KOPT-K1 (cell line): Measurements from ENCODE around the gene PCMT1.

Source experiments
- H3K27ac ChIP-seq: fragments of 200-600 bp; sonication (generic); 2 replicates; pipeline ENCODE4 v1.5.1; 2016; ENCODE audit warnings: antibody characterized with exemption, mild to moderate bottlenecking, low read depth, low read length; ENCODE audit not compliant: poor library complexity, severe bottlenecking
- H3K36me3 ChIP-seq: fragments of 200-600 bp; sonication (generic); 2 replicates; pipeline ENCODE4 v1.5.1; 2017; ENCODE audit warnings: antibody characterized with exemption, mild to moderate bottlenecking, low read length, moderate library complexity; ENCODE audit not compliant: insufficient read depth
- H3K9me3 ChIP-seq: fragments of 200-600 bp; sonication (generic); 2 replicates; pipeline ENCODE4 v1.5.1; 2017; ENCODE audit warnings: antibody characterized with exemption, low read length, mild to moderate bottlenecking; ENCODE audit not compliant: insufficient read depth, poor library complexity, severe bottlenecking

PCMT1 gene

DNA sequence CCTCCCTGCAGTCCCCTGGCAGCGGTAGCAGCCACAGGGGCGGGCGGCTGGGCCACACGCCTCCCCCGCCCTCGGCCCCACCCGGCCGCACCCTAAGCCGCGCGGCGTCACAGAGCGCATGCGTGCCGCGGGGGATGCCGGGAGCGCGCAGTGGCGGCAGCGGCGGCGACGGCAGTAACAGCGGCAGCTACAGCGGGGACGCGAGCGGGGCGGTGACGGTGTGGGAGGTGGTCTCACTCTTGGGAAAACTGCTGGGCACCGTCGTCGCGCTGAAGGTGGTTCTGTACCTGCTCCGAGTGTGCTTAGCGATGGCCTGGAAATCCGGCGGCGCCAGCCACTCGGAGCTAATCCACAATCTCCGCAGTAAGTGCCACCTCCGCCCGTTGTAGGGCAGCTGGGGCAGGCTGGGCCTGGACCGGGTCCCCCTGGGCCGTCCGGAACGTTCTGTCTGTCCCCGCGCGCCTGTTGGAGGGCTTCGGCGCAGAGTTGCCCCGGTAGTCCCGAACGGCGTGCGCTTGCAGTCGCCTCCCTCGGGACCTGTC, at the start of gene PCMT1:
PCMT1 (plus strand) TSS at position 148 of the 542 bp plus-strand sequence; CDS start at position 309, 161 bp downstream.
- H3K9me3 ChIP-seq, result no peaks in the 10 kb centered on the region
- H3K27ac ChIP-seq, result peak within 1 kb of the TSS; percentile 91
- peaks cover 9% of the 10 kb centered on the region for H3K36me3 ChIP-seq

- no peak overlapping the region for H3K27ac ChIP-seq
- peaks cover 66% of the 10 kb centered on the region for H3K36me3 ChIP-seq
- H3K9me3 ChIP-seq, result no peaks in the 10 kb centered on the region
These were observed 47.8 kb upstream of the PCMT1 start for GRCh38 chr6:149701714-149702113.

GRCh38 chr6:149711711-149712110, 37.8 kb upstream of the PCMT1 start:
- peaks cover 21% of the 10 kb centered on the region; the same call in 1 of the 2 replicates for H3K36me3 ChIP-seq

GRCh38 chr6:149714442-149714841, 35.1 kb upstream of the PCMT1 start:
- Histone ChIP-seq H3K36me3 (peaks cover 21% of the 10 kb centered on the region; the same call in 1 of the 2 replicates), H3K27ac (no peak overlapping the region), H3K9me3 (no peaks in the 10 kb centered on the region)

More at GRCh38 chr6:149711711-149712110, 37.8 kb upstream of the PCMT1 start:
- Histone ChIP-seq H3K27ac (no peak overlapping the region), H3K9me3 (no peaks in the 10 kb centered on the region)

DNA sequence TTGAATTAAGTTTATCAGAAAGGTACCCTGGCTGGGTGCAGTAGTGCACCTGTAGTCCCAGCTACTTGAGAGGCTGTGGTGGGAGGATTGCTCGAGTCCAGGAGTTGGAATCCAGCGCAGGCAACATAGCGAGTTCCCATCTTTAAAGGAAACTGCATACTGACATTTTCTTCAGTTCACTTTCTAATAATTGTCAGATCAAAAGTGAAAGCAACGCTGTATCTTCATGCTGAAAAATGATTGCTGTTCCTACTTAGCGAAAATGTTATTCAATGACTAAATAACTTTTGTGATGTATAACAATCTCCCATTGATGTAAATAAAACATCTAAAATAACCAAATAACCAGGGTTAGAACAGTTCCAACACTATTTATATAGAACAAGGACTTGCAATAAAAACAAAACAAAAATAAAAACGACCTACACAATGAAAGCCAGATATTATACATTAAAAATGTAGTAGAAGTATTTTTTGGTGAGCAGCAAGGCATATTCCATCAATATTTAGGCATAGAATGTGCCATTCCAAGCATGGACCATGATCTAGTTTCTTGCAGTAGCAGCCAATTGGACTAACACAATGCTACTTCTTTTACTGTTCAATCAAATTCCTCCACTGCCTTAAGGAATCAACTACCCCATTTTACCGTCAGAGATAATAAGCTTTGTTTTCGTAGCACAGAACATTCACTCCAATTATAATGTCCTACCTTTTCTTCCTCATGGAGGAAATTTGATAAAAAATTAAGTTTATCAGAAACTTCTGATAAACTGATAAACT, 33.2 kb upstream of the PCMT1 start:
- peak overlapping the region; percentile 44 for H3K27ac ChIP-seq

GRCh38 chr6:149717255-149717587, 32.3 kb upstream of the PCMT1 start:
- Histone ChIP-seq H3K9me3 (no peaks in the 10 kb centered on the region), H3K27ac (peak overlapping the region; percentile 90), H3K36me3 (peaks cover 15% of the 10 kb centered on the region; the same call in 1 of the 2 replicates)

More for the DNA sequence above, 33.2 kb upstream of the PCMT1 start:
- H3K9me3 ChIP-seq, result no peaks in the 10 kb centered on the region
- peaks cover 13% of the 10 kb centered on the region; the same call in 1 of the 2 replicates for H3K36me3 ChIP-seq

GRCh38 chr6:149717588-149718458, 31.7 kb upstream of the PCMT1 start, which contains the start of gene LATS1:
LATS1 (minus strand) TSS chr6:149718101; CDS start chr6:149702126, 15,975 bp downstream.
- no peaks in the 10 kb centered on the region for H3K9me3 ChIP-seq
- peaks cover 17% of the 10 kb centered on the region for H3K36me3 ChIP-seq
- H3K27ac ChIP-seq, result peak within 1 kb of the TSS; percentile 90

- Histone ChIP-seq H3K36me3 (peaks cover 25% of the 10 kb centered on the region), H3K27ac (no peak overlapping the region), H3K9me3 (no peaks in the 10 kb centered on the region)
These were observed 30.0 kb upstream of the PCMT1 start for GRCh38 chr6:149719531-149719930.

- H3K9me3 ChIP-seq, result no peaks in the 10 kb centered on the region
- peaks cover 60% of the 10 kb centered on the region for H3K36me3 ChIP-seq
- no peak overlapping the region for H3K27ac ChIP-seq
These were observed 26.3 kb upstream of the PCMT1 start for GRCh38 chr6:149723262-149723661.

- H3K36me3 ChIP-seq, result peaks cover 66% of the 10 kb centered on the region
- no peaks in the 10 kb centered on the region for H3K9me3 ChIP-seq
These were observed 25.6 kb upstream of the PCMT1 start for GRCh38 chr6:149723771-149724417.

DNA sequence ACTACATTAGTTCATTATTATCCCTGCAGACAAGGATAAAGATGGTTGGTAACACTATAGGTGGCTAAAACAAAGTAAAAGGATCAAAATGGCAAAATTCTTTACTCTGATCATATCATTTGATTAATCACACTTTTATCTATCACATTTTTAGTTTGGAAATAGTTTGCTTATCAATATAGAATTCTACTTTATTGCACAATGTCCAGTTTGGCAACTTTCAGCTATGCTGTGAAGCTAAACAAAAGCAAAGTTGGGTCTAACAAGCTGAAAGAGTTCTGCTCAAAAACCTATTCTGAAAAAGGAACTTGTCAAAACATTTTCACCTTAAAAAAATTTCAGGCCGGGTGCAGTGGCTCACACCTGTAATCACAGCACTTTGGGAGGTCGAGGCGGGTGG, 23.8 kb upstream of the PCMT1 start:
- no peak overlapping the region for H3K27ac ChIP-seq
- H3K36me3 ChIP-seq, result peaks cover 85% of the 10 kb centered on the region

More at GRCh38 chr6:149723771-149724417, 25.6 kb upstream of the PCMT1 start:
- no peak overlapping the region for H3K27ac ChIP-seq

DNA sequence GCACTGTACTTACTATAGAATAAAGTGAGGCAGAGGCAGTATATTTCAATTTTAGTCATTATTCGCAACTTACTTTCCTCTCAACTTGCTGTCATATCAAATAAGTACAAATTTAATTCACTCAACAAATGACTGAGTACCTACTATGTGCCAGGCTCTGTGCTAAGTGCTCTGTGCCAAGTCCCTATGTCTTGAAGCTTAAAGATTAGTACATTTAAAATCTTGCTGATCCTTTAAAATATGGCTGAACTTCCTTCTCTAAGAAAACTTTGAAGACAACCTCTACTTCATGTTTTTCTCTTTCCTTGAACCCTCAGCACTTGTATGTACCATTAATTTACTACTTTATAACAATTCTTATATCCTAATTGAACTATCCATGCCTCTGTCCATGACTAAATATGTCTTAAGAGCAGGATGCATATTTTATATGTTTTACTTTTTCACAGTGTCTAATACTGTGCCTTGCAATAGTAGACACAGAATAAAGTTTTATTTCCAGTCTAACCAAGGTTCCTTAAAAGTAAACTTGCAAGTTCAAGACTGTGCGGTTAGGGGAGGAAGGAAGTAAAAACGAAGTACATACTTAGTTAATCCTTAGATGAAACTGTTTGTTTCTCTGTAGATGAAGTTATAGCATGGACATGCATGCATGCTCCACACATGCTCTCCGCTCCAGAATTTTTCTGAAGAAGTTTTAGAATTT, 21.6 kb upstream of the PCMT1 start:
- peaks cover 97% of the 10 kb centered on the region for H3K36me3 ChIP-seq
- H3K9me3 ChIP-seq, result no peaks in the 10 kb centered on the region
- no peak overlapping the region for H3K27ac ChIP-seq

More for the DNA sequence above, 23.8 kb upstream of the PCMT1 start:
- H3K9me3 ChIP-seq, result no peaks in the 10 kb centered on the region

DNA sequence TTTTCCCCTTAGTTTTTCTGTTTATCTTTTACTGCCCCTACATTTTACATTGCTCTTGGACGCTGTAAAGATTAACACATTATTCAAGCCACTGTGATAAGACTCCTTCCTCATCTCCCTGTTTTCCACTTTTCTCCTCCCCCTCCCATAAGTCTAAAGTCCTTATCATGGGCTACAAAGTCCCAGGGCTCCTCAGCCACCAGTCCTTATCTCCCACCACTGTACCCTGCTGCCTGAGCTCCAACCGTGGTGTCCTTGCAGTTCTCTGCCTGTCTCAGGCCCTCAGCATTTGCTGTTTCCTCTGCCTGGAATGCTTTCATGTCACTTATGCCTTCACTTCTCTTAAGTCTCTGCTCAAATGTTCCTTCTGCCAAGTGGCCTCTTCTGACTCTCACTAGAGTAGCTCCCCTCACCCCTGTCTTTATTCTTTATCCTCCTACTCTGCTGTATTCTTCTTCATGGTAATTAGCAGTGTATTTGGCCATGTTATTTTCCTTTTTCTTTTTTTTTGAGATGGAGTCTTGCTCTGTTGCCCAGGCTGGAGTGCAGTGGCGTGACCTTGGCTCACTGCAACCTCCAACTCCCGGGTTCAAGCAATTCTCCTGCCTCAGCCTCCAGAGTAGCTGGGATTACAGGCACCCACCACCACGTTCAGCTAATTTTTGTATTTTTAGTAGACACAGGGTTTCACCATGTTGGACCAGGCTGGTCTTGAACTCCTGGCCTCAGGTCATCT, 20.9 kb upstream of the PCMT1 start:
- H3K27ac ChIP-seq, result no peak overlapping the region
- peaks cover 97% of the 10 kb centered on the region for H3K36me3 ChIP-seq
- H3K9me3 ChIP-seq, result no peaks in the 10 kb centered on the region
